SK-N-SH (cell line): ENCODE measurements around the gene ANO6. TPM values are rescaled to one million over a fixed set of nuclear protein-coding genes. Genes with fewer than 3 reads are reported as not detected.

Source experiments
- CTCF ChIA-PET: fragments of 300-600, 350-600 bp; formaldehyde crosslinking; extraction: SDS; loops from one replicate; lab custom pipeline; 2021; lab: Yijun Ruan, JAX
- POLR2A ChIA-PET: fragments of 350-600 bp; sonication (Branson Sonifier 250); formaldehyde crosslinking; extraction: SDS; loops from one replicate; lab custom pipeline; 2020; ENCODE audit warnings: antibody characterized with exemption, inconsistent platforms; lab: Yijun Ruan, JAX
- DNase-seq: peaks from one replicate; pipeline ENCODE4 v3.0.0; 2012
- H2AFZ ChIP-seq: fragments of 200-600 bp; sonication (generic); 2 replicates; pipeline ENCODE4 v1.8.1; 2016; ENCODE audit warnings: antibody characterized with exemption, mild to moderate bottlenecking, low read depth
- H3F3A ChIP-seq: fragments of 200-600 bp; sonication (generic); replicated peaks from 2 replicates; pipeline ENCODE3; 2016; ENCODE audit warnings: antibody characterized with exemption, mild to moderate bottlenecking; ENCODE audit not compliant: insufficient read depth
- H3K27ac ChIP-seq, 2 experiments: fragments of 200-500 bp in 1 of 2; fragments of 200-600 bp in 1 of 2; sonication (Bioruptor generic) in 1 of 2; sonication (generic), shearing (Covaris generic) in 1 of 2; 2 replicates each; pipeline versions ENCODE4 v1.5.1 to v1.6.1; 2014 to 2016; ENCODE audit warnings: low read depth in 2 of 2, inconsistent platforms in 1 of 2, low read length in 1 of 2, mild to moderate bottlenecking in 1 of 2, mixed read lengths in 1 of 2
- H3K27me3 ChIP-seq: fragments of 200-600 bp; sonication (generic), shearing (Covaris generic); 2 replicates; pipeline ENCODE4 v1.6.1; 2016; ENCODE audit warnings: mixed run types; ENCODE audit not compliant: insufficient read depth
- H3K36me3 ChIP-seq, 2 experiments: fragments of 200-500 bp in 1 of 2; fragments of 200-600 bp in 1 of 2; sonication (Bioruptor generic) in 1 of 2; sonication (generic) in 1 of 2; replicated peaks in 1 of 2; 2 replicates each; pipeline versions ENCODE3 to v1.5.1; 2014 to 2016; ENCODE audit warnings: low read length in 1 of 2, mild to moderate bottlenecking in 1 of 2; ENCODE audit not compliant: insufficient read depth in 2 of 2, control insufficient read depth in 1 of 2
- H3K4me1 ChIP-seq, 2 experiments: fragments of 200-500 bp in 1 of 2; fragments of 200-600 bp in 1 of 2; sonication (Bioruptor generic) in 1 of 2; sonication (generic), shearing (Covaris generic) in 1 of 2; 2 replicates each; pipeline versions ENCODE4 v1.5.1 to v1.6.1; 2014 to 2016; ENCODE audit warnings: low read depth in 1 of 2, low read length in 1 of 2, mixed run types in 1 of 2; ENCODE audit not compliant: insufficient read depth in 2 of 2, control insufficient read depth in 1 of 2
- H3K4me2 ChIP-seq: fragments of 200-600 bp; sonication (generic), shearing (Covaris generic); 2 replicates; pipeline ENCODE4 v1.6.1; 2017; ENCODE audit warnings: mixed run types
- H3K4me3 ChIP-seq, 2 experiments: fragments of 200-500 bp in 1 of 2; fragments of 200-600 bp in 1 of 2; sonication (Bioruptor generic) in 1 of 2; sonication (generic), shearing (Covaris generic) in 1 of 2; 2 replicates each; pipeline versions ENCODE4 v1.5.1 to v1.8.1; 2014 to 2016; ENCODE audit warnings: low read depth in 2 of 2, inconsistent platforms in 1 of 2, low read length in 1 of 2, mild to moderate bottlenecking in 1 of 2, mixed read lengths in 1 of 2, moderate library complexity in 1 of 2
- H3K79me2 ChIP-seq: fragments of 200-600 bp; sonication (generic); 2 replicates; pipeline ENCODE4 v1.8.1; 2017; ENCODE audit warnings: mild to moderate bottlenecking; ENCODE audit not compliant: insufficient read depth
- H3K9ac ChIP-seq: fragments of 200-600 bp; sonication (generic); 2 replicates; pipeline ENCODE4 v1.6.1; 2017; ENCODE audit warnings: mixed run types
- H3K9me2 ChIP-seq: fragments of 200-600 bp; sonication (generic); 2 replicates; pipeline ENCODE4 v1.6.1; 2017; ENCODE audit warnings: mixed run types
- H3K9me3 ChIP-seq: fragments of 200-600 bp; sonication (generic); 2 replicates; pipeline ENCODE4 v1.6.1; 2017; ENCODE audit warnings: mixed run types, mild to moderate bottlenecking, moderate library complexity
- H4K20me1 ChIP-seq: fragments of 200-600 bp; sonication (generic); 2 replicates; pipeline ENCODE4 v1.6.1; 2017; ENCODE audit warnings: mild to moderate bottlenecking, mixed run types; ENCODE audit not compliant: insufficient read depth
- FOXJ3 ChIP-seq: sonication (generic); formaldehyde crosslinking; IDR thresholded peaks from 2 replicates; pipeline ENCODE4 v1.5.1; 2020; ENCODE audit warnings: mild to moderate bottlenecking, missing genetic modification reagents
- FOXM1 ChIP-seq: IDR thresholded peaks from 2 replicates; pipeline ENCODE4 v1.4.0; 2012; ENCODE audit warnings: low read depth, mild to moderate bottlenecking
- POLR2AphosphoS5 ChIP-seq: IDR thresholded peaks from 2 replicates; pipeline ENCODE4 v1.6.1; 2012; ENCODE audit warnings: low read depth, low read length
- REST ChIP-seq: IDR thresholded peaks from 2 replicates; pipeline ENCODE4 v1.6.1; 2012; ENCODE audit warnings: mild to moderate bottlenecking, low read depth, low read length, moderate library complexity
- SMC3 ChIP-seq: IDR thresholded peaks from 2 replicates; pipeline ENCODE4 v1.6.1; 2012; ENCODE audit warnings: low read depth, low read length, improper control_type of control experiment
- USF1 ChIP-seq: IDR thresholded peaks from 2 replicates; pipeline ENCODE4 v1.4.0; 2012; ENCODE audit warnings: low read depth, borderline replicate concordance
- YY1 ChIP-seq: IDR thresholded peaks from 2 replicates; pipeline ENCODE4 v1.4.0; 2012; ENCODE audit warnings: low read depth, mild to moderate bottlenecking
- WGBS: methylation state at CpG from one replicate; pipeline ENCODE4 v1.1.6; 2017; ENCODE audit warnings: low lambda C conversion rate; 5-methylcytosine and 5-hydroxymethylcytosine counted together
- polyA plus RNA-seq, 3 experiments: library from polyadenylated mRNA; depleted of rRNA; stranded (reverse); fragments of >200 nt; gene quantifications; 2 replicates each; pipeline ENCODE4 v1.2.3, GENCODE V29; 2012
- TF ChIP-seq, protein P1 (sequence below): fragments of 200-600 bp; sonication (generic); IDR thresholded peaks from 2 replicates; pipeline ENCODE4 v1.6.1; 2017; ENCODE audit warnings: antibody characterized with exemption, mild to moderate bottlenecking, moderate library complexity
- TF ChIP-seq, protein P2 (sequence below): fragments of 150-350 bp; IDR thresholded peaks from 2 replicates; pipeline ENCODE4 v1.6.1; 2016; ENCODE audit warnings: mild to moderate bottlenecking, low read depth, low read length
- TF ChIP-seq, protein P3 (sequence below): IDR thresholded peaks from 2 replicates; pipeline ENCODE4 v1.4.0; 2012; ENCODE audit warnings: low read depth, borderline replicate concordance

Gene ANO6
- polyA plus RNA-seq, 1 of the 3 experiments (the other 2 are of a cell fraction): 20.1 TPM

- Histone ChIP-seq H3K9ac (no peak overlapping the region), H3F3A (no peaks in the 10 kb centered on the region), H3K9me3 (no peaks in the 10 kb centered on the region), H4K20me1 (peaks cover 27% of the 10 kb centered on the region), H3K4me2 (no peak overlapping the region), H3K27ac (no peak overlapping the region), H3K79me2 (peaks cover 97% of the 10 kb centered on the region), H3K4me3 (no peak overlapping the region), H3K27me3 (no peaks in the 10 kb centered on the region), H3K36me3 (peaks cover 0 to 5% of the 10 kb centered on the region in 2 experiments), H3K9me2 (no peaks in the 10 kb centered on the region), H2AFZ (no peak overlapping the region), H3K4me1 (peaks cover 0 to 3% of the 10 kb centered on the region in 2 experiments; a peak in 3 of 4 replicates)
- TF ChIP-seq FOXM1 (no peak), SMC3 (no peak)
- TF ChIP-seq, protein P1, sequence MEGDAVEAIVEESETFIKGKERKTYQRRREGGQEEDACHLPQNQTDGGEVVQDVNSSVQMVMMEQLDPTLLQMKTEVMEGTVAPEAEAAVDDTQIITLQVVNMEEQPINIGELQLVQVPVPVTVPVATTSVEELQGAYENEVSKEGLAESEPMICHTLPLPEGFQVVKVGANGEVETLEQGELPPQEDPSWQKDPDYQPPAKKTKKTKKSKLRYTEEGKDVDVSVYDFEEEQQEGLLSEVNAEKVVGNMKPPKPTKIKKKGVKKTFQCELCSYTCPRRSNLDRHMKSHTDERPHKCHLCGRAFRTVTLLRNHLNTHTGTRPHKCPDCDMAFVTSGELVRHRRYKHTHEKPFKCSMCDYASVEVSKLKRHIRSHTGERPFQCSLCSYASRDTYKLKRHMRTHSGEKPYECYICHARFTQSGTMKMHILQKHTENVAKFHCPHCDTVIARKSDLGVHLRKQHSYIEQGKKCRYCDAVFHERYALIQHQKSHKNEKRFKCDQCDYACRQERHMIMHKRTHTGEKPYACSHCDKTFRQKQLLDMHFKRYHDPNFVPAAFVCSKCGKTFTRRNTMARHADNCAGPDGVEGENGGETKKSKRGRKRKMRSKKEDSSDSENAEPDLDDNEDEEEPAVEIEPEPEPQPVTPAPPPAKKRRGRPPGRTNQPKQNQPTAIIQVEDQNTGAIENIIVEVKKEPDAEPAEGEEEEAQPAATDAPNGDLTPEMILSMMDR: no peak
- ChIA-PET CTCF (no interaction called here), POLR2A (no interaction called here)
- WGBS: 96% methylated on average over 6 of the region's 6 CpGs
- no peak for DNase-seq
Measured at GRCh38 chr12:45220969-45221368, 5.1 kb downstream of the ANO6 start.

- peaks cover 25% of the 10 kb centered on the region for H4K20me1 ChIP-seq
Measured at GRCh38 chr12:45223868-45224267, 8.0 kb downstream of the ANO6 start.

GRCh38 chr12:45224311-45224710 lies 8.4 kb downstream of the ANO6 start:
- Histone ChIP-seq H2AFZ (no peak overlapping the region), H3K79me2 (peaks cover 97% of the 10 kb centered on the region), H3K9me3 (no peaks in the 10 kb centered on the region), H3K27me3 (no peaks in the 10 kb centered on the region), H4K20me1 (peaks cover 23% of the 10 kb centered on the region), H3K36me3 (peaks cover 6 to 8% of the 10 kb centered on the region in 2 experiments), H3K27ac (no peak overlapping the region), H3K9ac (no peak overlapping the region), H3K4me3 (no peak overlapping the region), H3K4me2 (no peak overlapping the region), H3F3A (no peaks in the 10 kb centered on the region), H3K4me1 (peaks cover 0 to 7% of the 10 kb centered on the region in 2 experiments; a peak in 3 of 4 replicates), H3K9me2 (no peaks in the 10 kb centered on the region)
- POLR2A ChIA-PET: no interaction called here
- WGBS: 89% methylated on average over 1 of the region's 1 CpG
- CTCF ChIA-PET: interaction anchor here (0.8 to 1.2 kb wide), 3 partner anchors 9 to 90 kb away, joined by 3 read pairs; partner anchors contain the start of gene ANO6
- no peak for DNase-seq
- TF ChIP-seq, protein P2, sequence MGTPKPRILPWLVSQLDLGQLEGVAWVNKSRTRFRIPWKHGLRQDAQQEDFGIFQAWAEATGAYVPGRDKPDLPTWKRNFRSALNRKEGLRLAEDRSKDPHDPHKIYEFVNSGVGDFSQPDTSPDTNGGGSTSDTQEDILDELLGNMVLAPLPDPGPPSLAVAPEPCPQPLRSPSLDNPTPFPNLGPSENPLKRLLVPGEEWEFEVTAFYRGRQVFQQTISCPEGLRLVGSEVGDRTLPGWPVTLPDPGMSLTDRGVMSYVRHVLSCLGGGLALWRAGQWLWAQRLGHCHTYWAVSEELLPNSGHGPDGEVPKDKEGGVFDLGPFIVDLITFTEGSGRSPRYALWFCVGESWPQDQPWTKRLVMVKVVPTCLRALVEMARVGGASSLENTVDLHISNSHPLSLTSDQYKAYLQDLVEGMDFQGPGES: no peak
- no peak for TF ChIP-seq USF1
- TF ChIP-seq REST: no peak
- TF ChIP-seq FOXJ3: no peak
- no peak for TF ChIP-seq YY1

More at GRCh38 chr12:45223868-45224267, 8.0 kb downstream of the ANO6 start:
- TF ChIP-seq FOXM1 (no peak), POLR2AphosphoS5 (no peak)
- TF ChIP-seq, protein P3, sequence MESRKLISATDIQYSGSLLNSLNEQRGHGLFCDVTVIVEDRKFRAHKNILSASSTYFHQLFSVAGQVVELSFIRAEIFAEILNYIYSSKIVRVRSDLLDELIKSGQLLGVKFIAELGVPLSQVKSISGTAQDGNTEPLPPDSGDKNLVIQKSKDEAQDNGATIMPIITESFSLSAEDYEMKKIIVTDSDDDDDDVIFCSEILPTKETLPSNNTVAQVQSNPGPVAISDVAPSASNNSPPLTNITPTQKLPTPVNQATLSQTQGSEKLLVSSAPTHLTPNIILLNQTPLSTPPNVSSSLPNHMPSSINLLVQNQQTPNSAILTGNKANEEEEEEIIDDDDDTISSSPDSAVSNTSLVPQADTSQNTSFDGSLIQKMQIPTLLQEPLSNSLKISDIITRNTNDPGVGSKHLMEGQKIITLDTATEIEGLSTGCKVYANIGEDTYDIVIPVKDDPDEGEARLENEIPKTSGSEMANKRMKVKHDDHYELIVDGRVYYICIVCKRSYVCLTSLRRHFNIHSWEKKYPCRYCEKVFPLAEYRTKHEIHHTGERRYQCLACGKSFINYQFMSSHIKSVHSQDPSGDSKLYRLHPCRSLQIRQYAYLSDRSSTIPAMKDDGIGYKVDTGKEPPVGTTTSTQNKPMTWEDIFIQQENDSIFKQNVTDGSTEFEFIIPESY: no peak
- Histone ChIP-seq H3K4me3 (no peak overlapping the region), H3K9me2 (no peaks in the 10 kb centered on the region), H3K9ac (no peak overlapping the region), H3K4me1 (peaks cover 0 to 7% of the 10 kb centered on the region in 2 experiments; a peak in 3 of 4 replicates), H3K4me2 (no peak overlapping the region), H2AFZ (no peak overlapping the region), H3K27me3 (no peaks in the 10 kb centered on the region), H3F3A (no peaks in the 10 kb centered on the region), H3K36me3 (peaks cover 6 to 8% of the 10 kb centered on the region in 2 experiments), H3K27ac (no peak overlapping the region), H3K79me2 (peaks cover 97% of the 10 kb centered on the region), H3K9me3 (no peaks in the 10 kb centered on the region)
- CTCF ChIA-PET: interaction anchor here (0.8 to 1.0 kb wide), 2 partner anchors 8 to 90 kb away, joined by 3 read pairs; partner anchors contain the start of gene ANO6
- no peak for DNase-seq
- POLR2A ChIA-PET: no interaction called here
- 89% methylated on average over 2 of the region's 2 CpGs for WGBS
